AG04450 (cell line): ENCODE results near the gene CPA1. TPM values are rescaled to one million over a fixed set of nuclear protein-coding genes. Genes with fewer than 3 reads are reported as not detected.

Experiments used
- CTCF ChIA-PET: fragments of 300-600, 350-600 bp; formaldehyde crosslinking; extraction: SDS; loops from one replicate; lab custom pipeline; 2022; ENCODE audit warnings: antibody characterized with exemption, inconsistent platforms; lab: Charles Lee
- POLR2A ChIA-PET: fragments of 350-600 bp; formaldehyde crosslinking; extraction: SDS; loops from one replicate; lab custom pipeline; 2021; ENCODE audit warnings: antibody characterized with exemption, inconsistent platforms; lab: Yijun Ruan, JAX
- DNase-seq: peaks from one replicate; pipeline ENCODE4 v3.0.0-alpha.2; 2011; ENCODE audit warnings: low read depth, low spot score
- H3K27ac ChIP-seq: one replicate; pipeline ENCODE4 v1.5.1; 2012; ENCODE audit warnings: low read depth, low read length, control low read depth
- H3K27me3 ChIP-seq: one replicate; pipeline ENCODE4 v1.6.0; 2012; ENCODE audit warnings: low read length; ENCODE audit not compliant: control insufficient read depth, insufficient read depth
- H3K4me3 ChIP-seq: 2 replicates; pipeline ENCODE4 v1.5.1; 2011; ENCODE audit warnings: mild to moderate bottlenecking, low read depth, low read length, control low read depth
- H3K9me3 ChIP-seq: 2 replicates; pipeline ENCODE4 v1.5.1; 2012; ENCODE audit warnings: low read length; ENCODE audit not compliant: control insufficient read depth, insufficient read depth
- polyA plus RNA-seq: library from polyadenylated mRNA; depleted of rRNA; stranded (reverse); fragments of >200 nt; gene quantifications from 2 replicates; pipeline ENCODE4 v1.2.3, GENCODE V29; 2011
- TF ChIP-seq, protein P1 (sequence below): IDR thresholded peaks from 2 replicates; pipeline ENCODE4 v1.5.1; 2011; ENCODE audit warnings: low read depth, low read length, control low read depth, inconsistent platforms

Gene CPA1
- polyA plus RNA-seq, 1 experiment, result 0.07 TPM

DNA sequence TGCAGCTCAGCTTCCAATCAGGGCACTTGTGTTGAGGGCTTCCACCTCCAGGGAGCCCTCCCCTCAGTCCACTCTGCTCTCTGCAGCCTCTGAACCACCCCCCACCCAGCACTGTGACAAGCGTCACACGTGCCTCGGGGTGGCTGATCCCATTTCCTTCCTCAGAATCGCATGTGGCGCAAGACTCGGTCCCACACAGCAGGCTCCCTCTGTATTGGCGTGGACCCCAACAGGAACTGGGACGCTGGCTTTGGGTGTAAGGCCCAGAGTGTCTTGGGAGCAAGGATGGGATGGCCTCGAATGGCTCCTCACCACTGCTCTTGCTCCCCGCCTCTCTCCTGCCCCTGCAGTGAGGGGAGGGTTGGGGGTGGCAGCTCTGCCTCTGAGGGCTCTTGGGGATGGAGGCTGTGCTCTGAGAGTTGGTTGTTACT lies 4.1 kb downstream of the CPA1 start:
- Histone ChIP-seq H3K9me3 (peaks cover 20% of the 10 kb centered on the region; the same call in 1 of the 2 replicates), H3K4me3 (no peak overlapping the region), H3K27ac (no peak overlapping the region), H3K27me3 (no peaks in the 10 kb centered on the region)
- ChIA-PET CTCF (no interaction called here), POLR2A (interaction anchor here (1.0 kb wide), 1 partner anchor 119 kb away, joined by 7 read pairs; no protein-coding TSS in a partner anchor)
- TF ChIP-seq, protein P1, sequence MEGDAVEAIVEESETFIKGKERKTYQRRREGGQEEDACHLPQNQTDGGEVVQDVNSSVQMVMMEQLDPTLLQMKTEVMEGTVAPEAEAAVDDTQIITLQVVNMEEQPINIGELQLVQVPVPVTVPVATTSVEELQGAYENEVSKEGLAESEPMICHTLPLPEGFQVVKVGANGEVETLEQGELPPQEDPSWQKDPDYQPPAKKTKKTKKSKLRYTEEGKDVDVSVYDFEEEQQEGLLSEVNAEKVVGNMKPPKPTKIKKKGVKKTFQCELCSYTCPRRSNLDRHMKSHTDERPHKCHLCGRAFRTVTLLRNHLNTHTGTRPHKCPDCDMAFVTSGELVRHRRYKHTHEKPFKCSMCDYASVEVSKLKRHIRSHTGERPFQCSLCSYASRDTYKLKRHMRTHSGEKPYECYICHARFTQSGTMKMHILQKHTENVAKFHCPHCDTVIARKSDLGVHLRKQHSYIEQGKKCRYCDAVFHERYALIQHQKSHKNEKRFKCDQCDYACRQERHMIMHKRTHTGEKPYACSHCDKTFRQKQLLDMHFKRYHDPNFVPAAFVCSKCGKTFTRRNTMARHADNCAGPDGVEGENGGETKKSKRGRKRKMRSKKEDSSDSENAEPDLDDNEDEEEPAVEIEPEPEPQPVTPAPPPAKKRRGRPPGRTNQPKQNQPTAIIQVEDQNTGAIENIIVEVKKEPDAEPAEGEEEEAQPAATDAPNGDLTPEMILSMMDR, result no peak
- no peak for DNase-seq

DNA sequence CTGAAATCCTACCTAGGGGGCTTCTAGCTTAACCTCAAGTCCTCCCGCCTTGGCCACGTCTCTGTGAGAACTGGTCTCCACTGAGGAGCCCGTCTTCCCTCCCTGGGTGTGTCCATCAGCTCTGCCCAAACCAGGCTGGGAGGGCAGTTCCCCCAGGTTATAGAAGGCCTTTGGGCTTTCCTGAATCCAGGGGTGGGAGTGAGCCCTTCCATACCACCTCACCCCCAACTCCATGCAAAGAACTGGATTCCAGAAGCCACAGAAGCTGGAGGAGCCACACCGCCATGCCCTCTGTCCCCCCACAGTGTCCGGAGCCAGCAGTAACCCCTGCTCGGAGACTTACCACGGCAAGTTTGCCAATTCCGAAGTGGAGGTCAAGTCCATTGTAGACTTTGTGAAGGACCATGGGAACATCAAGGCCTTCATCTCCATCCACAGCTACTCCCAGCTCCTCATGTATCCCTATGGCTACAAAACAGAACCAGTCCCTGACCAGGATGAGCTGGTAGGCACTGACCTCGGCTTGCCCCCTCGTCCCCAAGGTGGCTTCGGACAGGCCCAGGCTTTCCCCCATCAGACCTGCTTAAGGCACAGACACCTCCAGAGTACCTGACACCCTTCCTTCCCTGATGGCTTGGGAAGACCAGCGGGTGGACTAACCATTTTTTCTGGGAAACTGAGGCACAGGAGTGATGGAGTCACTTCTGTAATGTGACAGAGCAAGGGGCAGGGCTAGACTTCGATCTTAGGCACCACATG lies 4.7 kb downstream of the CPA1 start:
- TF ChIP-seq, protein P1, result no peak
- Histone ChIP-seq H3K4me3 (no peak overlapping the region), H3K9me3 (peaks cover 15% of the 10 kb centered on the region; the same call in 1 of the 2 replicates), H3K27me3 (no peaks in the 10 kb centered on the region), H3K27ac (no peak overlapping the region)
- no peak for DNase-seq
- ChIA-PET CTCF (no interaction called here), POLR2A (interaction anchor here (0.6 to 1.0 kb wide), 2 partner anchors 120 to 271 kb away, joined by 5 to 7 read pairs; no protein-coding TSS in a partner anchor)

DNA sequence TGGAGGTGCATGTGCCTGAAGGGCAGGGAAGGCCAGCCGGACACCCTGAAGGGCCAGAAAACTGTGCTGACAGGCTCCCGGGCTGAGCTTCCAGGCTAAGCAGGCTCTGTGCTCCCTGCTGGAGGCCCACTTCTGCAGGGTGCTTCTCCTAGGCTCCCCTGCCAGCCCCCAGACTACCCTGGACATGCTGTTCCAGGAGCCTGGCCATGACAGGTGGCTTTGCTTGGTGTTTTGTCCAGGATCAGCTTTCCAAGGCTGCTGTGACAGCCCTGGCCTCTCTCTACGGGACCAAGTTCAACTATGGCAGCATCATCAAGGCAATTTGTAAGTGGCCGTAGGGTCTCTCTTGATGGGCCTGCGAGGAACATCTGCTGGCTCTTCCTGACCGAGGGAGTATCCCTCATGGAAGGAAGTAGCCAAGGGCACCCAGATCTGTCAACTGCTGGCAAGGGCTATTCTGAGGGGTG lies 5.3 kb downstream of the CPA1 start:
- DNase-seq, result no peak
- no peaks in the 10 kb centered on the region for H3K27me3 ChIP-seq
- H3K27ac ChIP-seq, result no peak overlapping the region
- ChIA-PET POLR2A (interaction anchor here (0.6 kb wide), 1 partner anchor 270 kb away, joined by 5 read pairs; no protein-coding TSS in a partner anchor), CTCF (no interaction called here)
- H3K4me3 ChIP-seq, result no peak overlapping the region
- H3K9me3 ChIP-seq, result peaks cover 15% of the 10 kb centered on the region; the same call in 1 of the 2 replicates
- TF ChIP-seq, protein P1, result no peak

DNA sequence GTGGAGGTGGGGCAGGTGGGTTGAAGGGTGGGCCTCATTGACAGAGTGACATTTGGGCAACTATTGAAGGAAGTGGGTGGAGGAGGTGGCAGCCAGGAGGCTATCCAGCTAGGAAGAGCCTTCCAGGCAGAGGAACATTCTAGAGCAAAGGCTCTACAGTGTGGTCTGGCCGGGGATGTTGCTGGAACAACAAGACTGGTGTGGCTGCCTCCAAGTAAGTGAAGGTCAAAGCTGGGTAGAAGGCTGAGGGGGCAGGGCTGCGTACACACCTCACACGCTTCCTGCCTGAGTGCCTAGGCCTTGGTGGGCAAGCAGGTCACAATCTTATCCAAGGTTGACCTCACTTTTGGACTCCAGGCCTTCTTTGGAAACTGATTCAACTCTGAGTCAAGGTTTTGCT lies 6.6 kb downstream of the CPA1 start:
- TF ChIP-seq, protein P1, result no peak
- Histone ChIP-seq H3K27me3 (no peaks in the 10 kb centered on the region), H3K4me3 (no peak overlapping the region), H3K9me3 (peaks cover 13% of the 10 kb centered on the region; the same call in 1 of the 2 replicates), H3K27ac (no peak overlapping the region)
- no peak for DNase-seq
- ChIA-PET CTCF (no interaction called here), POLR2A (no interaction called here)

DNA sequence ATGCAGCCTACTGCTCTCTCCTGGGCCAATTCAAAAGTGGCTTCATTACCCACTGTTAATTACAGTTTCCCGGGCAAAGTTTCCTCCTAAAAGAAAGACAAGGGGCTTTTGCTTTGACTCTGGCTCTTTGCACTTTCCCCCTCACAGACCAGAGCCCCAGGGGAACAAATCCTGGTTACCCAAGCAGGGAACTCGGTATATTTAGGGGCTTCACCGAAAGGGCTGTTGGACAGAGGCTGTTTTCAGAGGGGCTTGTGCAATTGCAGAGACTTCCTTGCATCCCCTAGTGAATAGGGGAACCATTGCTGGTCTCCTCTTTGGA lies 7.0 kb downstream of the CPA1 start:
- no peaks in the 10 kb centered on the region for H3K27me3 ChIP-seq
- no peak overlapping the region for H3K4me3 ChIP-seq
- CTCF ChIA-PET, result no interaction called here
- H3K27ac ChIP-seq, result no peak overlapping the region
- H3K9me3 ChIP-seq, result peaks cover 12% of the 10 kb centered on the region; the same call in 1 of the 2 replicates
- TF ChIP-seq, protein P1, result no peak
- no peak for DNase-seq
- POLR2A ChIA-PET, result no interaction called here
